ENCODE measurements around the gene MAST3.

GRCh38 chr19:18144361-18144760, 46.8 kb downstream of the MAST3 start:
- TF ChIP-seq POLR2A (IDR thresholded peaks at IDR 0.05; ENCODE audit: control extremely low read depth in 1 of 2, low read depth in 2 of 2, low read length in 2 of 2): no peak
- no peak for TF ChIP-seq RFX5 (IDR thresholded peaks at IDR 0.05; ENCODE audit: borderline replicate concordance, low read depth, low read length)
- TF ChIP-seq TBP (IDR thresholded peaks at IDR 0.05; ENCODE audit: low read depth, low read length): no peak
- no peak for TF ChIP-seq EZH2 (IDR thresholded peaks at IDR 0.05; ENCODE audit: low read depth, low read length, severe bottlenecking)
- no peak for TF ChIP-seq SIN3A (conservative IDR thresholded peaks at IDR 0.05 in 1 of 2, IDR thresholded peaks at IDR 0.05 in 1 of 2; ENCODE audit: low read depth in 1 of 2, low read length in 2 of 2)
- TF ChIP-seq CTCF (IDR thresholded peaks at IDR 0.05; ENCODE audit: control extremely low read depth in 1 of 3, insufficient read depth in 1 of 3, low read depth in 1 of 3, low read length in 3 of 3): no peak
- no peak for TF ChIP-seq CREB1 (IDR thresholded peaks at IDR 0.05)
- TF ChIP-seq EP300 (IDR thresholded peaks at IDR 0.05; ENCODE audit: borderline replicate concordance in 1 of 2, low read depth in 2 of 2, low read length in 2 of 2): no peak
- TF ChIP-seq CBX5 (IDR thresholded peaks at IDR 0.05; ENCODE audit: low read depth, low read length): no peak
- TF ChIP-seq SP1 (IDR thresholded peaks at IDR 0.05; ENCODE audit: low read depth, low read length): no peak
- no peak for TF ChIP-seq POLR2AphosphoS5 (IDR thresholded peaks at IDR 0.05; ENCODE audit: low read depth, low read length)
- no peak for TF ChIP-seq TAF1 (IDR thresholded peaks at IDR 0.05; ENCODE audit: low read depth, low read length)
- TF ChIP-seq CBX8 (IDR thresholded peaks at IDR 0.05; ENCODE audit: borderline replicate concordance, low read depth, low read length): no peak

Data from H1 (cell line).